GM18498 (cell line): Measurements from ENCODE around the gene CDC42EP1.
"Not testable (repeated sequence)": the region's sequence is repeated elsewhere in the genome, so short reads cannot be mapped to it uniquely, and the experiment has no call there.

ENCODE experiments used
- ATAC-seq: cut with Tn5 transposase; IDR thresholded peaks from one replicate; pipeline ENCODE4 v1.9.1; 2021; ENCODE audit warnings: mild to moderate bottlenecking, moderate library complexity; ENCODE audit not compliant: unreplicated experiment

The CDC42EP1 gene, protein sequence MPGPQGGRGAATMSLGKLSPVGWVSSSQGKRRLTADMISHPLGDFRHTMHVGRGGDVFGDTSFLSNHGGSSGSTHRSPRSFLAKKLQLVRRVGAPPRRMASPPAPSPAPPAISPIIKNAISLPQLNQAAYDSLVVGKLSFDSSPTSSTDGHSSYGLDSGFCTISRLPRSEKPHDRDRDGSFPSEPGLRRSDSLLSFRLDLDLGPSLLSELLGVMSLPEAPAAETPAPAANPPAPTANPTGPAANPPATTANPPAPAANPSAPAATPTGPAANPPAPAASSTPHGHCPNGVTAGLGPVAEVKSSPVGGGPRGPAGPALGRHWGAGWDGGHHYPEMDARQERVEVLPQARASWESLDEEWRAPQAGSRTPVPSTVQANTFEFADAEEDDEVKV

DNA sequence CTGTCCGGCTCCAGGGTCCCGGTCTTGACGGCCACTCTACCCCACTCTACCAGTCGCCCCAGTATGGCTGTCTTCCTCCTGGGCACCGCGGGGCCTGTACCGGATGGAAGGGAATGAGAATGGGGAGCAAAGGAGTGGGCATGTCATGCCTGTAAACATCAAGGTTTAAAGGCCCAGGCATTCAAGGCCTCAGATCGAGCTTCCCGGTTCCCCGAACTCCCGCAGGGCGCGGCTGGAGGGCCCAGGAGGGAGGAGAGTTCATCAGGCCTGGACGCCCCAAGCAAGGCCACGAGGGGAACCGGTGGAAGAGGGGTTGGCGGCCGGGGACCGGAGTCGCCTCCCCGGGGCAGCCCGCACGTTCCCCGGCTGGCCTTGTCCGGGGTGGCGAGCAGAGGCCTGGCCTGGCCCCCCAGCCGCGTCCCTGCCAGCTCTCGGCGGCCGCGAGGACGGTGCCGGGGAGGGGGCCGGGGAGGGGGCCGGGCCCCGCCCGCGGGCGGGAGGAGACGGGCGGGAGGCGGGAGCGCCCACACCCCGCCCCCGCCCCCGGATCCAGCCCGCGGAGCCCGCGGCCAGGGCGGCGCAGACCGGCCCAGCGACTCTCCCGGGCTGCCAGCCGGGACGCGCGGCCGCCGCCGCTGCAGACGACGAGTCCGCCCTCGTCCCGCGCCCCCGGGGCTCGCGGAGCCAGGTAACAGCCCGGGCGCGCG, at the start of gene CDC42EP1:
Gene CDC42EP1, plus strand, starts transcription at position 580 of the 707 bp plus-strand sequence. CDS start 5,870 bp downstream, outside the sequence.
- ATAC-seq = no peak

DNA sequence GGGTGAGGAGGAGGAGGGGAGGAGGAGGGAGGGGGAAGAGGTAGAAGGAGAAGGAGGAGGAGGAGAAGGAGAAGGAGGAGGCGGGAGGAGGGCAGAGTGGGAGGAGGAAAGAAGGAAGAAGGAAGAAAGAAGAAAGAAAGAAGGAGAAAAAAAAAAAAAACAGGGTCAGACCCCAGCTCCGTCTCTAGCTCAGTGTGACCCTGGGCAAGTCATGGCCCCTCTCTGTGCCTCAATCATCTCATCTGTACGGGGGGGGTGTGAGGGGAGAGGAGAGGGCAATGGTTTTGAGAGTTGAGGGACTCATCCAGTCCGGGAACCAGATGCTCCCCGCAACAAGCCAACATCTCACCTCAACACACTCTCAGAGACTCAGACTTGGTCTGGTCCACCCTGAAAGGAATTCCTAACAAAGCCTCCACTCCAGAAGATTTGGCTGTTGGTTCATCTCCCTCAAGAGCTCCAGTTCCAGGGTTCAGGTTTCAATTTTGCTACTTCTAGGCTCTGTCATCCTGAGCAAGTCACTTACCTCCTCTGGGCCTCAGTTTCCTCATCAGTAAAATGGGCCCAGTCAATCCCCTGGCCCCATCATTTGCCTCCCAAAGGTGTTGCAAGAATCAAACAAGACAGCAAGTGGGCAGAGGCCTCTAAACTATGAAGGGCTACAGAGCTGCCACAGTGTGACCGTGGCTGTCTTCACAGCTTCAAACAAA, 48.7 kb upstream of the CDC42EP1 start:
- ATAC-seq = no peak

DNA sequence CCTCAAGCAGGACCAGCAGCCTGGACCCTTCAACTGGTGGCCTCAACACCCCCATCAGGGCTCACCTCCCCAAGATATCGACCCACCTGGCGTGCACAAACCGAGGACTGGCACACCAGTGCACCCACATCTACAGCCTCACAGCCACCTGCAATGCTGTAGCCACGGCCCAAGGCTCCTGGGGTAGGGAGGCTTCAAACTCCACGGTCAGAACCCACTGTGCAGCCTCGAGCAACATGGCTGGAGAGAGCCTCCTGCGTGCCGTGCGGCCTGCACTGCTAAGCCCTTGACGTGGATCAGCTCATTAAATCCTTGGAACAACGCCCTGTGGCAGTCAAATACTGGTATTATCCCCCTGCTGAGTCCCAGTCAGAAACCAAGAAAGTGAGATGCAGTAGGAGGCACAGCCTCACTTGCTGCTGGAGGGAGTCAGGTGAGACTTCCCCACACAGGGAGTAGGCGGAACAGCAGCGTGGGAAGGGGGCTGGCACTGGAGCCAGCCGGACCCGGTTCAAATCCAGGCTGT, 45.7 kb upstream of the CDC42EP1 start:
- ATAC-seq = no peak

DNA sequence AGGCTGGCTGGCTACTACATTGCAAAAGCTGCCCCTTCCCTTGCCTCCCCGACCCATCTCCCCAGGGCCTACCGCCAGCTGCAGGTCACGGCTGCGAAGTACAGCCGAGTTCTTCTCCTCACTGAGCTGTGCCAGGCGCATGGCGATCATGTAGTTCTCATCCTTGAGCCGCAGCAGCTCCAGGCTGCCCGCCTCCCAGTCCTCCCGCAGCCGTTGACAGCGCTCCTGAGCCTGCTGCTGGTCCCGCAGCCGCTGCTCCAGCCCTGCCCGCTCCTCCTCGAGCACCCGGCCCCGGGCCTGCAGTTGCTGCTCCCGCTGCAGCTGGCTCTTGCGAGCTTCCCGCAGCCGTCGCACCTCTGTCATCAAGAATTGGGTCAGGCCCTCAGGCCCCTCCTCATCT, 44.4 kb upstream of the CDC42EP1 start:
- no peak for ATAC-seq

DNA sequence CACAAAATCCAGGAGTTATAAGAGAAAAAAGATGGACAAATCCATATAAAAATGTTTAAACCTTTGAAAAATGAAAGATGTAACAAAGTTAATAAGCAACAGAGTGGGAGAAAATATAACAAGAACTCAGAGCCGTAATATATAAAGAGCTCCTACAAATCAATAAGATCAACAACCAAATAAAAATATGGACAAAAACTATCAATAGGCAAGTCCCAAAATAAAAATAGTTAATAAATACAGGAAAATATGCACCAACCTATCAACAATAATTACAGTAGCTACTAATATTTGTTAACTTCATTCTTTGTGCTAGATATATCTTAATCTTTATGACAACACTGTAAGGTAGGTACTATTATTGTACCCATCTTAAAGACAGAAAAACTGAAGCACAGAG, 43.8 kb upstream of the CDC42EP1 start:
- ATAC-seq = no peak

DNA sequence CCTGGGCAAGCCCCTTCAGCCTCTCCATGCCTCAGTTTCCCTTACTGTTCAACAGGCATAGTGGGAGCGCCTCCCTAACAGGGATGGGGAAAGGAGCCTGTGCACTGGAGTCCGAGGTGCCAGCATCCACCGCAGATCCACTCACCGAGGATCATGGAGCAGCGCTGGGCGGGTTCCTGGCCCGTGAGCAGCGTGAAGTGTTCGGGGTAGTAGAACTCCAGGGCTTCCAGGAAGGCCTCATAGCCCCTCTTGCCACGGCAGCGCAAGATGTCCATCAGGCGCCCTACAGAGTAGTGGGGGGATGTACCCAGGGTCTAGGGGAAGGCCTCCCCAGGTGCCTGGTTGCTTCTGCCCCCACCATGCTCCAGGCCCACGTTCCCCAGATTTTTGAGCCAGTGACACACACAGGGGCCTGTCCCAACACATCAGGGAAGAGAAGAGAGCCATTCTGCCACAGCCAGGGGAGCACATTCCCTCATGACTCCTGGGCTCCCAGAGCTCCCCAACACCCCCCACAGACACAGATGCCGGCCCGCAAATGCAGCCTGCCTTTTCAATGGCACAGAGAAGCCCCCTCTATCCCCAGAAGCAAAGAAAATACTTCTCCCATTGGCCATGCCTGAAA, 42.3 kb upstream of the CDC42EP1 start:
- ATAC-seq = no peak

DNA sequence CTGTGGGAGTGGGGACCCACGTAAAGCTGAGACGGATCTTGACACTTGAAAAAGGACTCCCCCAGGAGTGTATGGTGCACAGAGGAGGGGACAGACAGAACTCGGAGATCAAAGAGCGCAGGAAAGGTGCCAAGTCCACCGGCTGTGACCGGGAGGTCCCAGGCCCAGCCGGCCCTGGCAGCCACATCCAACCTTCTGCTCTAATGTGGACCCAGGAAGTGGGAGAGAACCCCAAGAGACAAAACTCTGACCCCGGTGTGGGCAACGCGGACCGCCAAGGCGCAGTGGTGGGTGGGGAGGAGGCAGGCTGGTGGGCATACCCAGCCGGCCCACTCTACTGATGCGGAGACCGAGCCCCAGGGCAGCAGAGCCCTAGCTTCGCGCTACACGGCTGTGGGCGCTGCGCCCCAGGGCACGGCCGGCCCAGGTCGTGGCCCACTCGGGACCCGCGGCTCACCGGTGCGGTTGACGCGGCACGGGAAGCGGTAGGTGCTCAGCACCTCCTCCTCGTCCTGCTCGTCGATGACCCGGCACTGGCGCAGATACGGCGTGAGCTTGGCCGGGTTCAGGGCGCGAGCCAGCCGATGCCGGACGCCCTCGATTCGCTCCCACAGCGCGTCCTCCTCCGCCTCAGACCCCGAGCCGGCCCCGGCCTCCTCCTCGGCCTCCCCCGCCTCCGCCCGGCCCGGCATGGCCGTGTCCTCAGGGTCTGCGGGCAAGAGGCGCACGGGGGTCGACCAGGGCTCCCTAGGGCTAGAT, 41.6 kb upstream of the CDC42EP1 start:
- ATAC-seq = no peak

DNA sequence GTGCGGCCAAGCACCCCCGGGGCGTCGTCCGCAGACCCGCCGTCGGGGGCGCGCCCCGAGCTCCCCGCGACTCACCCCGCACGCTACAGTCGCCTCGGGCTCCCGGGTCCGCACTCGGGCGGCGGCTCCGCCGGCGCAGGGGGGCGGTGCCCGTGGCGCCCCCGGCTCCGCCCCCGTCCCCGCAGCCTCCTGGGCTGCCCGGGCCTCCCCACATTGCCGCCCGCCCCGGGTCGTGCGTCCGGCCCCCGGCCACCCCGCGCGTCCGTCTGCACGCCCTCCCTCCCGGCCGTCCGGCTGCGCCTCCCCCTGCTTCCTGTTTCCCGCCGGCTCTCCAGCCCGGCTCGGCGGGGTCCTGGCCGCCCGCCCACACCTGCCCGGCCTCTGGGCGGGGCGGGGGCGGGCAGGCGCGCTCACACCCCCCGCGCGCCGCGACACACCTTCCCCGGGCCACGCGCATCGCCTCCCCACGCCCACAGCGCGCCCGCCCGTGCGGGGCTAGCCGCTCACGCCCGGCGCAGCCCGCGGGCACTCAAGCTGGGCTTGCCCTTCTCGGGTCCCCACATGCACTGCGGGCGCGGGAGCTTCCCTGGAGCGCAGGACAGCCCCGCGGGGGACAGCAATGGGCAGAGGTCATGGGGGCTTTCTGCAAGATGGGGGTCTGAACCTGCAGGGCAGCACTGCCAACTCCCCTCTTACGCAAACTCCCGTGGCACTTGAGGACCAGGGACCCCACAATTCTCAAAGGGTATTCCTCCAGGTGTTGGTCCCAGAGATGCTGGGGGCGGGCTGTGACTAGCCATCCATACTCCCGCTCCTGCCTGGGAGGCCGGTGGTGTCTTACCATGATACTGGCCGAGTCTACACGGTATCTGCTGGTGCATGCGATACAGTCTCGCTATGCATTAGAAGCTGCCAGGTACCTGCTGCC, 40.7 kb upstream of the CDC42EP1 start, which contains the start of gene CARD10:
Gene CARD10, minus strand, starts transcription at position 148 of the 928 bp plus-strand sequence. CDS start 215 bp downstream, outside the sequence.
- ATAC-seq = no peak

DNA sequence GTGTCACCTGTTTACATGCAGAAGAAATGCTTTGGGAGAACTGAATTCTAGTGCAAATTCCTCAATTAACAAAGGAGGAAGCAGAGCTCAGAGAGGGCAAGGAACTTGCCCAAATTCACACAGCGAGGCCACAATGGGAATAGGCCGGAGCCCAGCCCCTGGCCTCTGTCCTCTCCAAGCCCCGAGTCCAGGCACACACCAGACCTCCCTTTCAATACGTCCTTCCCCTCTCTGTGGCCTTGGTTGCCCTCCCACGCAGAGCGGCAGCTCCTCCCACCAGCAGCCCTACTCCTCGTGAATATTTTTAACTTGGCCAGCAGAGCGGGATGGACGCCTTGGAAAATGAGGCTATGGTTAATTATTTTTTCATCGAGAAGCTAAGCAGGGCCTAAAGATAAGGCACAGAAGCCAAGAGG, 39.5 kb upstream of the CDC42EP1 start:
- ATAC-seq = no peak

DNA sequence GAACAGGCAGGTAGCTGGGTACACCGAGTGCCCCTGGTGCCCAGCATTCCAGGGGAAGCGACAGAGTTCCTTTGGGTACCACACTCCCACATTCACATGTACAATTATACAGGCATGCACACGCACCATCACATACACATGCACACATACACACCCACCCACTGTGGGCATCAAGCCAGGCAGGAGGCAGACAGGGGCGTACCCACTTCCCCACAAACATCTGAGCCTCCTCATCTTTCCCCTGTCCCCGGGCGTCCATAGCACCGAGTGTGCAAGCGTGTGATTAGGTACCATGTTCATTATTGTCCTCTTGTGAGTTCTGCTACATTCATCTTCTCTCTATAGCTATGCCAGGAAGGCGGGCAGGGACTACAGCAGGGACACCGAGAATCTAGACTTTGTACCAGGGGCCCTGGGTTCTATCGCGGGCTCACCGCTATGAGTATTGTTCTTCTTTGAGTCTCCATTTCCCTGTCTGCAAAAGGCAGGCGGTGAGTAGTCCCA, 39.0 kb upstream of the CDC42EP1 start:
- ATAC-seq = no peak

DNA sequence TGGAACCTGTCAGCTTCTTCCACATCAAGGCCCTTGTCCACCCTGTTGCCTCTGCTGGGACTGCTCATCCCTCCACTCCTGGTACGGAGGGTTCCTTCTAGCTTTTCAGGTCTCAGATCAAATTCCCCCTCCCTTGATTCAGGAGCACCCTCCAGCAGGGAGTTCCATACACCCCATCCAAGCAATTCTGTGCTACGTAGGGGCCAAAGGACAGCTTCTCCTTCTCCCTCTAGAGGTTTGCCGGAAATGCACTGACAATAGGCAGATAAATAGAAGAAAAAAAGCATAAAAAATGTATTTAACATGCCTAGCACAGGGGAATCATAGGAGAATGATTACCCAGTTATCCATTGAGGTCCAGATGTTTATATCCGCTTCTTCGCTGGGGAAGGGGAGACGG, 37.8 kb upstream of the CDC42EP1 start:
- no peak for ATAC-seq

DNA sequence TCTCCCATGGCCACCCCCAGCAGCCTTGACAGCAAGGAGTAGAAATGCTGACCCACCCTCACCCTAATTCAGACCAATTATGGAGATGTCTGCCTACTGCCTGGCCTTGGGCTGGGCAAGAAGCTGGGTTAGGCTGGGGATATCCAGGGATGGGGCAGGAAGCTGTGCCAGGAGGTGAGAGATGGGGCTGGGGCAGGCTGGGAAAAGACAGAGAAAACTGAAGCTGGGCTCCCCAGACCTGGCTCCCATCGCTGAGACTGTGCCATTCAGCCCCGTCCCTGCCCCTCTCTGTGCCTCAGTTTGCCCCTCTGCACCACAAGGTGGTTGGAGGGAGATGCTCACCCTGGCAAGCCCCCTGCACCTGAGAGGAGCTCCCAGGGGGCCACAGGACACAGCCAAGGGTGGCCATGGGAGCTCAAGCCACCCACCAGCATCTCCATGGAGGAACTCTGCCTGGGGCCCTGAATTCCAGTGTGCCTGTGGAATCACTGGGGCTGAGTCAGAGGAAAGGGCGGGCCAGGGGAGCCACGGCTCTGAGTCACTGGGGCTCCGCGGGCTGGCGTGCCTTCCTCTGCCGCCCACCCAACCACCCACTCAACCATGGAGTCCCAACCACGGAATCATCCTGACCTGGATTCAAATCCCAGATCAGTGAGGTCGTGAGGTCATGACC, 35.1 kb upstream of the CDC42EP1 start:
- ATAC-seq = no peak

DNA sequence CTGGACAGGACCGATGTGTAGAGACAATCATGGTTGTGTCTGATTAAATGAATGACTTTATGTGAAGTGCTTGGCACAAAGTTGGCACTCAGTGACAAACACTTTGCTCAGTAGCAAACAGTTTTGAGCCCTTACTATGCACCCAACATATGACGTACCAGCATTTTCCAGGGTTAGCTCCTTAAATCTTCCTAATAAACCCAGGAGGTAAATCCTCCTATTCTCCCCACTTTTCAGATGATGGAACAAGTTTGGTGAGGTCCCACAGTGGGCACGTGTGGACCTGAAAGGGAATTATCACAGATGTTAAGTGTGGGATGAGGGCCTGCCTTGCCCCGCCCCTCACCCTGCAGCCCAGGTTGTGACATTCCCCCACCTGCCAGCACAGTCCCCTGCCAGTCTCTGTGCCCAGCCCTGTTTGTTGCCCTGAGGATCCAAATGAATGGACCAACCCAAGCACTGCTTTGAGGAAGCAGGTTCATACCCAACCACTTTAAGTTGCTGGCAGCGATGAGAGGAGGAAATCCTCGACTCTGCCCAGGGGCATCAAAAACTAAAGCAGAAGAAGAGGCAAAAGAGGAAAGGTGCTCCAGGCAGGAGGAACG, 34.4 kb upstream of the CDC42EP1 start:
- ATAC-seq = no peak

DNA sequence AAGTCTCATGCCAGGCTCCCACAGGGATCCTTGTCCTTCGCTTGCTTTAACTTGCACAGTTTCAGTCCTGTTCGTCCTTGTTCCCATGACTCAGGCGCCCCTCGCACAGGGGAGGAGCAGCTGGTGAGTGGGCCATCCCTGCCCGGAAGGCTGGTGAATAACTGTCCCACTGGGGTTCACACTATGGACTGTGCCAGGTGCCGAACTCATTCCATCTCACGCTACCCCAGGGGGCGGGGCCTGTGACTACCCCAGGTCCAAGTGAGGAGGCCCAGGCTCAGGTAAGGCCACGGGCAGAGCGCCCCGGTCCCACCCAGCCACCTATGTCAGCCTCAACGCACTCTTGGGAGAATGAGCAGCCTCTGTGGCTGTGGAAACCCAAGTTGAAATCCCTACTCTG, 33.9 kb upstream of the CDC42EP1 start:
- ATAC-seq = no peak

DNA sequence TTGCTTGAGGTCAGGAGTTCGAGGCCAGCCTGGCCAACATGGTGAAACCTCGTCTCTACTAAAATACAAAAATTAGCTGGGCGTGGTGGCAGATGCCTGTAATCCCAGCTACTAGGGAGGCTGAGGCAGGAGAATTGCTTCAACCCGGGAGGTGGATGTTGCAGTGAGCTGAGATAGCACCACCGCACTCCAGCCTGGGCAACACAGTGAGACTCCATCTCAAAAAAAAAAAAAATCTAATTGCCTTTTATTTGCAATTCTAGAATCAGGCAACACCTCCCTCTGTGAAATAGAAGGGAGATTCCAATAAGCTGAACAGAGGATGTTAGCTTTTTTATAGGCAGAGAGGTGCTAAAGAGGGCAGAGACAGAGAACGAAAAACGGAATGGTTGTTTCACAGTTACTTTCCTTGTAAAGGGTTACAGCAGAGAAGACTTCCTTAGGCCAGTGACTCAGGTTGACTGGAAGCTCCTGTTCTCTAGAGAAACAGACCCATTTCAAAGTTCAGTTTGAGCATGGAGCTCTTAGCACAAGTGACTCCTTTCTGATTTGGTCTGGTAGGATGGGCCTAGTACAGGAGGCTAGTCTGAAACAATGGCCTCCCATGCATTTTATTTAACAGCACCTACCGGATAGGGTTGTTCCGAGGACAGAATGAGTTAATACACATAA, 33.1 kb upstream of the CDC42EP1 start:
- not testable (repeated sequence) for ATAC-seq

DNA sequence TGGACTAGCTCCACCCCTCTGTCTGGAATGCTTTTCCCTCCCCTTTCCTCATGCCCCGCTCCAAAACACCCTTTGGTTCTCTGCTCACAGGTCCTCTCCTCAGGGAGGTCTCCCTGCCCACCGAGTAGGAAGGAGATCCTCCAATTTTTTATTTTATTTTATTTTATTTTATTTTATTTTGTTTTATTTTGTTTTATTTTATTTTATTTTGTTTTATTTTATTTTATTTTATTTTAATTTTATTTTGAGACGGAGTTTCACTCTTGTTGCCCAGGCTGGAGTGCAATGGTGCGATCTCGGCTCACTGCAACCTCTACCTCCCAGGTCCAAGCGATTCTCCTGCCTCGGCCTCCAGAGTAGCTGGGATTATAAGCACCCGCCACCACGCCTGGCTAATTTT, 32.3 kb upstream of the CDC42EP1 start:
- not testable (repeated sequence) for ATAC-seq

DNA sequence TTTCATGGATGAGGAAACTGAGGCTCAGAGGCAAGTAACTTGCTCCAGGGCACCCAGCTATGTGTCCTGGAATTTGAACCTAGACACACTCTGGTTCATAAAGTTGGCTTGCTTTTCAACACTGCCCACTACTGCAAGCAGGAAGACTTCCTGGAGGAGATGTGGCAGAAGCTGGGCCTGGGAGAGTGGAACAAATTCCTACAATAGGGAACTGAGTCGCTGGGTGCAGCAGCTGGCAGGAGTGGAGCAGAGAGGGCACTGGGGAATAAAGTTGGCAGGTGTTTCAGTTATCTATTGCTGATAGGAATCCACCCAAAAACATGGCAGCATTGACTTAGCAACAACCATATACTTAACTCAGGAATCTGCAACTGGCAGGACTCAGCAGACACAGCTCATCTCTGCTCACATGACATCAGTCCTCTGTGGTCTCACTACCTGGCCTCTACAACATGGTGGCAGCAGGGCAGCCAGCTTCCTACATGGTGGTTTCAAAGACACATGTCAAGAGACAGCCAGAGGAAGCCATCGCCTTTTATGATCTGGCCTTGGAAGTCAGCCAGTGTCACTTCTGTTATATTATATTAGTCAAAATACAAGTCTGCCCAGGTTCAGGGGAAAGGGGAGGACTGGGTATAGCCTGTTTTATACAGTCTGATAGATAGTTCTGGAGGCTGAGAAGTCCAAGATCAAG, 30.5 kb upstream of the CDC42EP1 start:
- no peak for ATAC-seq
